Osteoblast (primary cell): ENCODE data around the gene FBXO45. TPM values are rescaled to one million over a fixed set of nuclear protein-coding genes. Genes with fewer than 3 reads are reported as not detected.
A peak's percentile ranks its signal among the peaks of the same experiment; 100 is the strongest.

ENCODE experiments used
- DNase-seq: peaks from one replicate; pipeline ENCODE4 v3.0.0; 2011; ENCODE audit warnings: low spot score, mixed read lengths; ENCODE audit not compliant: insufficient read length; ENCODE audit errors: missing footprints
- H2AFZ ChIP-seq: 2 replicates; pipeline ENCODE4 v1.6.0; 2011; ENCODE audit warnings: mild to moderate bottlenecking, low read length
- H3K27ac ChIP-seq: 2 replicates; pipeline ENCODE4 v1.5.1; 2011; ENCODE audit warnings: mild to moderate bottlenecking, low read depth, low read length, moderate library complexity
- H3K27me3 ChIP-seq: 2 replicates; pipeline ENCODE4 v1.6.0; 2012; ENCODE audit warnings: mild to moderate bottlenecking, control low read depth, inconsistent platforms, low read length, moderate library complexity; ENCODE audit not compliant: insufficient read depth
- H3K36me3 ChIP-seq: 2 replicates; pipeline ENCODE4 v1.5.1; 2011; ENCODE audit warnings: mild to moderate bottlenecking, low read length, control low read depth, moderate library complexity; ENCODE audit not compliant: insufficient read depth
- H3K4me1 ChIP-seq: 2 replicates; pipeline ENCODE4 v1.5.1; 2011; ENCODE audit warnings: mild to moderate bottlenecking, low read length, control low read depth, moderate library complexity; ENCODE audit not compliant: insufficient read depth
- H3K4me2 ChIP-seq: 2 replicates; pipeline ENCODE4 v1.6.0; 2011; ENCODE audit warnings: mild to moderate bottlenecking, low read length; ENCODE audit not compliant: insufficient read depth
- H3K4me3 ChIP-seq: fragments of 200-600 bp; sonication (generic); 3 replicates; pipeline ENCODE4 v1.5.1; 2012; ENCODE audit warnings: mild to moderate bottlenecking, low read length, inconsistent platforms; ENCODE audit not compliant: insufficient read depth
- H3K79me2 ChIP-seq: 2 replicates; pipeline ENCODE4 v1.6.0; 2012; ENCODE audit warnings: mild to moderate bottlenecking, low read length, control low read depth, inconsistent platforms; ENCODE audit not compliant: insufficient read depth
- H3K9me3 ChIP-seq: 2 replicates; pipeline ENCODE4 v1.5.1; 2011; ENCODE audit warnings: low read depth, low read length, control low read depth
- H4K20me1 ChIP-seq: 2 replicates; pipeline ENCODE4 v1.6.0; 2012; ENCODE audit warnings: mild to moderate bottlenecking, low read length, control low read depth; ENCODE audit not compliant: insufficient read depth
- total RNA-seq: library from RNA; depleted of rRNA; stranded (reverse); fragments of >200 nt; gene quantifications from 2 replicates; pipeline ENCODE4 v1.2.3, GENCODE V29; 2012
- TF ChIP-seq, protein P1 (sequence below): IDR thresholded peaks from 2 replicates; pipeline ENCODE4 v1.5.1; 2011; ENCODE audit warnings: mild to moderate bottlenecking, low read depth, low read length, moderate library complexity; ENCODE audit errors: extremely low read depth

FBXO45 gene
- total RNA-seq, 1 donor = 8.0 TPM

DNA sequence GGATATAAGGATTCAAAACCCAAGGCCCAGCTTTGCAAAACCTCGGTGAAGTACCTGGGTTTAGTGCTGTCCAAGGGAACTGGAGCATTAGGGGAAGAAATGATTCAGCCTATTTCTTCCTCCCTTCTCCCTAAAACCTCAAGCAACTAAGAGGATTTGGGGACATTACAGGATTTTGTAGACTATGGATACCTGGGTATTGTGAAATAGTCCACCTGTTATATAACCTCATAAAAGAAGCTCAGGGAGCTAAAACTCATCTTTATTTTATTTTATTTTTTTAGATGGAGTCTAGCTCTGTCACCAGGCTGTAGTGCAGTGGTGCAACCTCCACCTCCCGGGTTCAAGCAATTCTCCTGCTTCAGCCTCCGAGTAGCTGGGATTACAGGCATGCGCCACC lies 44.6 kb upstream of the FBXO45 start:
- no peak for DNase-seq
- H4K20me1 ChIP-seq = no peaks in the 10 kb centered on the region
- TF ChIP-seq, protein P1, sequence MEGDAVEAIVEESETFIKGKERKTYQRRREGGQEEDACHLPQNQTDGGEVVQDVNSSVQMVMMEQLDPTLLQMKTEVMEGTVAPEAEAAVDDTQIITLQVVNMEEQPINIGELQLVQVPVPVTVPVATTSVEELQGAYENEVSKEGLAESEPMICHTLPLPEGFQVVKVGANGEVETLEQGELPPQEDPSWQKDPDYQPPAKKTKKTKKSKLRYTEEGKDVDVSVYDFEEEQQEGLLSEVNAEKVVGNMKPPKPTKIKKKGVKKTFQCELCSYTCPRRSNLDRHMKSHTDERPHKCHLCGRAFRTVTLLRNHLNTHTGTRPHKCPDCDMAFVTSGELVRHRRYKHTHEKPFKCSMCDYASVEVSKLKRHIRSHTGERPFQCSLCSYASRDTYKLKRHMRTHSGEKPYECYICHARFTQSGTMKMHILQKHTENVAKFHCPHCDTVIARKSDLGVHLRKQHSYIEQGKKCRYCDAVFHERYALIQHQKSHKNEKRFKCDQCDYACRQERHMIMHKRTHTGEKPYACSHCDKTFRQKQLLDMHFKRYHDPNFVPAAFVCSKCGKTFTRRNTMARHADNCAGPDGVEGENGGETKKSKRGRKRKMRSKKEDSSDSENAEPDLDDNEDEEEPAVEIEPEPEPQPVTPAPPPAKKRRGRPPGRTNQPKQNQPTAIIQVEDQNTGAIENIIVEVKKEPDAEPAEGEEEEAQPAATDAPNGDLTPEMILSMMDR = no peak

GRCh38 chr3:196524527-196524926 lies 43.9 kb upstream of the FBXO45 start:
- peaks cover 10% of the 10 kb centered on the region for H3K9me3 ChIP-seq

More for the DNA sequence above, 44.6 kb upstream of the FBXO45 start:
- no peak overlapping the region for H3K27ac ChIP-seq
- peaks cover 11% of the 10 kb centered on the region for H3K9me3 ChIP-seq
- no peaks in the 10 kb centered on the region for H3K4me1 ChIP-seq
- H3K27me3 ChIP-seq = no peaks in the 10 kb centered on the region
- H2AFZ ChIP-seq = no peak overlapping the region
- no peaks in the 10 kb centered on the region for H3K79me2 ChIP-seq
- H3K4me2 ChIP-seq = no peak overlapping the region
- no peak overlapping the region for H3K4me3 ChIP-seq
- no peaks in the 10 kb centered on the region for H3K36me3 ChIP-seq

GRCh38 chr3:196525141-196525540 lies 43.3 kb upstream of the FBXO45 start:
- Histone ChIP-seq H3K27me3 (no peaks in the 10 kb centered on the region), H3K4me2 (no peak overlapping the region), H4K20me1 (no peaks in the 10 kb centered on the region), H3K4me1 (no peaks in the 10 kb centered on the region), H3K79me2 (no peaks in the 10 kb centered on the region), H3K36me3 (no peaks in the 10 kb centered on the region), H3K4me3 (no peak overlapping the region), H3K27ac (no peak overlapping the region), H3K9me3 (peaks cover 4% of the 10 kb centered on the region), H2AFZ (no peak overlapping the region)
- no peak for DNase-seq
- TF ChIP-seq, protein P1 = no peak

More at GRCh38 chr3:196524527-196524926, 43.9 kb upstream of the FBXO45 start:
- no peak overlapping the region for H2AFZ ChIP-seq
- H3K27me3 ChIP-seq = no peaks in the 10 kb centered on the region
- no peak overlapping the region for H3K4me2 ChIP-seq
- H3K79me2 ChIP-seq = no peaks in the 10 kb centered on the region
- TF ChIP-seq, protein P1 = peak; percentile 24
- no peaks in the 10 kb centered on the region for H3K4me1 ChIP-seq
- H3K27ac ChIP-seq = no peak overlapping the region
- H4K20me1 ChIP-seq = no peaks in the 10 kb centered on the region
- no peak for DNase-seq
- H3K36me3 ChIP-seq = no peaks in the 10 kb centered on the region
- no peak overlapping the region for H3K4me3 ChIP-seq

- Histone ChIP-seq H3K4me3 (peak overlapping the region; percentile 72), H3K4me1 (no peaks in the 10 kb centered on the region), H4K20me1 (no peaks in the 10 kb centered on the region), H3K27me3 (peaks cover 4% of the 10 kb centered on the region), H3K9me3 (no peaks in the 10 kb centered on the region), H3K27ac (no peak overlapping the region), H3K4me2 (peak overlapping the region; percentile 82), H3K79me2 (no peaks in the 10 kb centered on the region), H3K36me3 (no peaks in the 10 kb centered on the region), H2AFZ (peak overlapping the region; percentile 98)
- DNase-seq = peak; percentile 99
- TF ChIP-seq, protein P1 = peak; percentile 63
Observed at GRCh38 chr3:196528639-196529233, 39.7 kb upstream of the FBXO45 start.
